ENCODE measurements around the gene TNFRSF1B. TPM values are rescaled to one million over a fixed set of nuclear protein-coding genes. Genes with fewer than 3 reads are reported as not detected.

The TNFRSF1B gene
- total RNA-seq, 1 experiment from 2014 or later, result not detected

Other genes with a start within 250 kb of the TNFRSF1B start
- gene KIAA2013, start 240.6 kb upstream of the TNFRSF1B start, total RNA-seq (2014; rRNA removed; shearing (Covaris generic)), result 53.2 and 58.2 TPM in 2 replicates
- gene PLOD1, start 232.3 kb upstream of the TNFRSF1B start, total RNA-seq (2014; rRNA removed; shearing (Covaris generic)), result 395 and 413 TPM in 2 replicates
- gene MFN2, start 186.5 kb upstream of the TNFRSF1B start, total RNA-seq (2014; rRNA removed; shearing (Covaris generic)), result 36.0 and 38.9 TPM in 2 replicates
- 25.1 and 35.0 TPM in 2 replicates for gene MIIP, start 147.5 kb upstream of the TNFRSF1B start, total RNA-seq (2014; rRNA removed; shearing (Covaris generic))
- not detected in 2 replicates for gene TNFRSF8, start 103.7 kb upstream of the TNFRSF1B start, total RNA-seq (2014; rRNA removed; shearing (Covaris generic))
- gene VPS13D, start 63.0 kb downstream of the TNFRSF1B start, total RNA-seq (2014; rRNA removed; shearing (Covaris generic)), result 13.6 and 15.0 TPM in 2 replicates

Data from RPMI7951 (cell line).